ENCODE measurements around the gene ITPK1.

DNA sequence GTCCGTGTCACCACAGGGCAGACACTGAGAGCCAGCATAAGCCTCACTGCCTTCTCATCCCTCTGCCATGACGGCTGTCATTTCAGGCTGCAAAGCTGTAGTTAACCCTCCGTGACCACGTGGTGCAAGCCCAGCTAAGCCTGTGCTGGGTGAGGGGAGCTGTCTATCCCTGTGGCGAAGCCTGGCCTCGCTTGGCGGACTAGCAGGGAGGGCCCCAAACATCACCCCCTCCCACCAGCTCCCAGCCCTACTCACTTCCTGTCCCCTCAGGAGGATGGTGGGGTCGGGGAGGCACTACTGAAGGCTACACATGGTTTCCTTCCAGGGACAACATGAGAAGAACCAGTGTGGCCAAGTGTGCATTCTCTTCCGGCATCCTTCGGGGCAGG, 104.6 kb downstream of the ITPK1 start:
- TF ChIP-seq CTCF (IDR thresholded peaks at IDR 0.05; ENCODE audit: extremely low read depth in 1 of 2, insufficient read depth in 1 of 2, low read depth in 1 of 2, low read length in 2 of 2) (no peak), JUN (IDR thresholded peaks at IDR 0.05; ENCODE audit: borderline replicate concordance, insufficient read depth, insufficient read length, low read depth) (no peak), EZH2 (IDR thresholded peaks at IDR 0.05; ENCODE audit: borderline replicate concordance, low read depth, low read length, severe bottlenecking) (no peak), MYC (IDR thresholded peaks at IDR 0.05; ENCODE audit: low read depth, low read length) (no peak)
- TF ChIP-seq, protein P1, sequence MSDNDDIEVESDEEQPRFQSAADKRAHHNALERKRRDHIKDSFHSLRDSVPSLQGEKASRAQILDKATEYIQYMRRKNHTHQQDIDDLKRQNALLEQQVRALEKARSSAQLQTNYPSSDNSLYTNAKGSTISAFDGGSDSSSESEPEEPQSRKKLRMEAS (IDR thresholded peaks at IDR 0.05; ENCODE audit: insufficient read depth, insufficient read length): no peak
